ENCODE data around the gene ZNF629.

DNA sequence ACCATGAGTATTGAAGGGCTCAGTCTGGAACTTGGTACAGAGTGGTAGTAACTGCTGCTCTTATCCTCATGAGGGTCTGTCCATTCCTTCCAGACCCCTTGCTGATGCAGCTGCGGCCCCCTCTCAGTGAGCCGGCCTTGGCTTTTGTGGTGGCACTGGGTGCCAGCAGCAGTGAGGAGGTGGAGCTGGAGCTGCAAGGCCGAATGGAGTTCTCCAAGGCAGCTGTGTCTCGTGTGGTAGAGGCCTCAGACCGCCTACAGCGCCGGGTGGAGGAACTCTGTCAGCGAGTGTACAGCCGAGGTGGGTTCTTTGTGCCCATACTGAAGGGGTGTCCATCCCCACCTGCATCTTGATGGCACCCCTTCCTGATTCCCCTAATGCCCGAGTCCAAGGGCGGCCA is 22.9 kb downstream of the ZNF629 start:
- TF ChIP-seq, protein P1, sequence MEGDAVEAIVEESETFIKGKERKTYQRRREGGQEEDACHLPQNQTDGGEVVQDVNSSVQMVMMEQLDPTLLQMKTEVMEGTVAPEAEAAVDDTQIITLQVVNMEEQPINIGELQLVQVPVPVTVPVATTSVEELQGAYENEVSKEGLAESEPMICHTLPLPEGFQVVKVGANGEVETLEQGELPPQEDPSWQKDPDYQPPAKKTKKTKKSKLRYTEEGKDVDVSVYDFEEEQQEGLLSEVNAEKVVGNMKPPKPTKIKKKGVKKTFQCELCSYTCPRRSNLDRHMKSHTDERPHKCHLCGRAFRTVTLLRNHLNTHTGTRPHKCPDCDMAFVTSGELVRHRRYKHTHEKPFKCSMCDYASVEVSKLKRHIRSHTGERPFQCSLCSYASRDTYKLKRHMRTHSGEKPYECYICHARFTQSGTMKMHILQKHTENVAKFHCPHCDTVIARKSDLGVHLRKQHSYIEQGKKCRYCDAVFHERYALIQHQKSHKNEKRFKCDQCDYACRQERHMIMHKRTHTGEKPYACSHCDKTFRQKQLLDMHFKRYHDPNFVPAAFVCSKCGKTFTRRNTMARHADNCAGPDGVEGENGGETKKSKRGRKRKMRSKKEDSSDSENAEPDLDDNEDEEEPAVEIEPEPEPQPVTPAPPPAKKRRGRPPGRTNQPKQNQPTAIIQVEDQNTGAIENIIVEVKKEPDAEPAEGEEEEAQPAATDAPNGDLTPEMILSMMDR (conservative IDR thresholded peaks at IDR 0.05; ENCODE audit: low read depth, low read length), result no peak
- no peak for TF ChIP-seq EZH2 (IDR thresholded peaks at IDR 0.05; ENCODE audit: borderline replicate concordance, low read depth, low read length, poor library complexity, severe bottlenecking)

All from A673 (cell line).